Adrenal gland (tissue), 5 donors: ENCODE data around the gene NR4A1.

Experiments used
- CTCF ChIP-seq, 6 experiments: fragments of 450-650 bp in 4 of 6; fragments of 200-600 bp in 2 of 6; sonication (generic) in 1 of 6; IDR thresholded peaks; 1 replicate in 5 of 6; 2 replicates in 1 of 6; pipeline versions ENCODE4 v1.5.1 to v1.8.0; 2016 to 2021; ENCODE audit warnings: antibody characterized with exemption in 6 of 6, mild to moderate bottlenecking in 2 of 6, moderate library complexity in 1 of 6
- POLR2A ChIP-seq, 2 donors: fragments of 450-650 bp; IDR thresholded peaks; one replicate each; pipeline ENCODE4 v1.6.1; 2017; ENCODE audit warnings: antibody characterized with exemption in 2 of 2, mild to moderate bottlenecking in 2 of 2, moderate library complexity in 1 of 2
- donor health status: DM: no; HTN: no; CAD: no.

GRCh38 chr12:52085682-52086180 lies 34.5 kb downstream of the NR4A1 start:
- TF ChIP-seq CTCF (IDR thresholded peaks at IDR 0.05) (no peak), POLR2A (IDR thresholded peaks at IDR 0.05) (no peak)
